ENCODE data around the gene CLECL1. TPM values are rescaled to one million over a fixed set of nuclear protein-coding genes. Genes with fewer than 3 reads are reported as not detected.

The CLECL1 gene
- total RNA-seq, 1 experiment from 2014 or later = not detected

DNA sequence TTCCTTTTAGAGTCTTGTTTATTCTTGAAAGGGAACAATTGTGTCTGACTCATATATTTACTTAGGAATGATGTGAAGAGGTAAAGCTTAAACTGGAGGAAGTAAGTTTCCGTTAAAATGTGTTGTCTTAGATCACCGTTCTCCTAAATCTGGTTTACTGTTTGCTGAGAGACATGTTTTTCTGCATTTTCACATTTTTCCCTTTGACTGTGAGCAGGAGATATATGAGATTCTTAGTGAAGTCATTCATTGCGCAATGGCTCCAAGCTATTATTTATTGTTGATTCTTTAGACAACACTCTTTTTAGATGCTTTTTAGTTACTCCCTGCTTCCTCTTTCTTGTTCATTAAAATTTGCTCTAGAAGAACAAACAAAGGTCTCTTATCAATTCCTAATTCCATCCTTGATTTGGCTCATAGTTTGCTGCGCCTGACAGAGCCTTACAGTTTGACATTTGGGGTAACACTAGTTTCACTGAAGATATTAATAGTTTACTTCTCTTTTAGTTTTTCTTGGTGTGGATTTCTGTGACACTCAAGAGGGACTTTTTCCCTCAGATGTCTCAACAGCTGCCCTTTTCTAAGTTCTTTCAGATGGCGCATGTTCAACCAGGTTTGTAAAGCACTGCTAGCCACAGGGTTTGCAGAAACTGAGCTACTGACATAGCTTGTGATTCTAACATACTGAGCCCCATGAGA lies 11.4 kb downstream of the CLECL1 start:
- Histone ChIP-seq H3K36me3 (ENCODE audit: control insufficient read depth in 1 of 2, insufficient read depth in 2 of 2, low read length in 2 of 2) (no peaks in the 10 kb centered on the region), H3K9ac (ENCODE audit: low read length) (no peak overlapping the region), H3K9me2 (ENCODE audit: insufficient read depth) (no peaks in the 10 kb centered on the region), H3K4me3 (replicated peaks in 1 of 2; ENCODE audit: low read depth in 1 of 2, low read length in 2 of 2) (no peak overlapping the region), H3K4me2 (ENCODE audit: low read length) (no peak overlapping the region), H3K4me1 (ENCODE audit: control insufficient read depth in 1 of 2, insufficient read depth in 2 of 2, low read length in 2 of 2) (no peaks in the 10 kb centered on the region), H3K27me3 (ENCODE audit: insufficient read depth, low read length) (peaks cover 50% of the 10 kb centered on the region), H4K20me1 (ENCODE audit: insufficient read depth) (no peaks in the 10 kb centered on the region), H3K9me3 (ENCODE audit: control insufficient read depth in 1 of 2, insufficient read depth in 1 of 2, low read depth in 1 of 2, low read length in 2 of 2) (no peaks in the 10 kb centered on the region), H3K27ac (ENCODE audit: low read depth, low read length) (no peak overlapping the region), H3K79me2 (ENCODE audit: insufficient read depth, low read length) (no peaks in the 10 kb centered on the region), H2AFZ (ENCODE audit: low read depth, low read length, poor library complexity, severe bottlenecking) (no peak overlapping the region)
- no TSS peak for BruUV-seq (replicated peaks)
- TF ChIP-seq EZH2 (IDR thresholded peaks at IDR 0.05) = no peak
- peak; percentile 48; the same call in 1 of the 2 replicates for TF ChIP-seq CEBPB (IDR thresholded peaks at IDR 0.05; ENCODE audit: low read depth)
- POLR2A ChIA-PET = no interaction called here
- intact Hi-C loops (cut with micrococcal nuclease) = no loop called here
- ATAC-seq (no peak), DNase-seq (ENCODE audit: low read depth, low spot score) (no peak)
- RAD21 ChIA-PET (ENCODE audit: low non-redundant PET in 1 of 2, low total read pairs in 2 of 2, uncharacterized antibody in 2 of 2, unreplicated experiment in 2 of 2) = no interaction called here
- CTCF ChIA-PET = interaction anchor here (0.8 to 2.2 kb wide), 2 partner anchors 14 to 21 kb away, joined by 3 to 8 read pairs; no protein-coding TSS in a partner anchor

DNA sequence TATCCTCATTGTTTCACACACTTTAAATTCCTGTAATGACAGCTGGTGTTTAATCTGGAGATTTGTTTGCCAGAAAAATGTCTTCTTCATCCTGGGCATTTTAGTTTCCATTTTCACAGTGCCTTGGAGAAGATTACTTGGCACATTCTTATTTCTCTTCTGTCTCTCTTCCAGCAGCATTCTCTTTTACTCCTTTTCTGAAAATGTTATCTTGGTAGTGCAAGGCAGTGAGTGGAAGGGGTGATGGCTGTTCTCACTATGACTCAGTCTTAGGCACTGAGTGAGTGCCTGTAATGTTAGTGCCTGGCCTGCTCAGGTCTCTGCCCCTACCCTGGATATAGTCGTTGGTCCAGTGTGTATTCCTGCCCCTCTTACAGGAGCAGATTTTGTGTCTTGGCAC lies 13.1 kb downstream of the CLECL1 start:
- intact Hi-C loops (cut with micrococcal nuclease) = no loop called here
- peaks cover 41% of the 10 kb centered on the region for H3K27me3 ChIP-seq (ENCODE audit: insufficient read depth, low read length)
- no peak overlapping the region for H3K27ac ChIP-seq (ENCODE audit: low read depth, low read length)
- no peaks in the 10 kb centered on the region for H3K9me2 ChIP-seq (ENCODE audit: insufficient read depth)
- no peaks in the 10 kb centered on the region for H3K4me1 ChIP-seq (ENCODE audit: control insufficient read depth in 1 of 2, insufficient read depth in 2 of 2, low read length in 2 of 2)
- TF ChIP-seq TCF7L2 (IDR thresholded peaks at IDR 0.05; ENCODE audit: borderline replicate concordance, extremely low read depth, insufficient read depth, insufficient read length) (no peak), SIN3A (IDR thresholded peaks at IDR 0.05; ENCODE audit: low read depth) (no peak), EGR1 (IDR thresholded peaks at IDR 0.05; ENCODE audit: low read depth) (no peak), JUND (IDR thresholded peaks at IDR 0.05) (no peak), EZH2phosphoT487 (IDR thresholded peaks at IDR 0.05; ENCODE audit: borderline replicate concordance) (no peak), EZH2 (IDR thresholded peaks at IDR 0.05) (no peak), RAD21 (IDR thresholded peaks at IDR 0.05; ENCODE audit: low read depth) (no peak), FOSL1 (IDR thresholded peaks at IDR 0.05; ENCODE audit: low read depth) (no peak), CEBPB (IDR thresholded peaks at IDR 0.05; ENCODE audit: low read depth) (no peak)
- TF ChIP-seq, protein P1, sequence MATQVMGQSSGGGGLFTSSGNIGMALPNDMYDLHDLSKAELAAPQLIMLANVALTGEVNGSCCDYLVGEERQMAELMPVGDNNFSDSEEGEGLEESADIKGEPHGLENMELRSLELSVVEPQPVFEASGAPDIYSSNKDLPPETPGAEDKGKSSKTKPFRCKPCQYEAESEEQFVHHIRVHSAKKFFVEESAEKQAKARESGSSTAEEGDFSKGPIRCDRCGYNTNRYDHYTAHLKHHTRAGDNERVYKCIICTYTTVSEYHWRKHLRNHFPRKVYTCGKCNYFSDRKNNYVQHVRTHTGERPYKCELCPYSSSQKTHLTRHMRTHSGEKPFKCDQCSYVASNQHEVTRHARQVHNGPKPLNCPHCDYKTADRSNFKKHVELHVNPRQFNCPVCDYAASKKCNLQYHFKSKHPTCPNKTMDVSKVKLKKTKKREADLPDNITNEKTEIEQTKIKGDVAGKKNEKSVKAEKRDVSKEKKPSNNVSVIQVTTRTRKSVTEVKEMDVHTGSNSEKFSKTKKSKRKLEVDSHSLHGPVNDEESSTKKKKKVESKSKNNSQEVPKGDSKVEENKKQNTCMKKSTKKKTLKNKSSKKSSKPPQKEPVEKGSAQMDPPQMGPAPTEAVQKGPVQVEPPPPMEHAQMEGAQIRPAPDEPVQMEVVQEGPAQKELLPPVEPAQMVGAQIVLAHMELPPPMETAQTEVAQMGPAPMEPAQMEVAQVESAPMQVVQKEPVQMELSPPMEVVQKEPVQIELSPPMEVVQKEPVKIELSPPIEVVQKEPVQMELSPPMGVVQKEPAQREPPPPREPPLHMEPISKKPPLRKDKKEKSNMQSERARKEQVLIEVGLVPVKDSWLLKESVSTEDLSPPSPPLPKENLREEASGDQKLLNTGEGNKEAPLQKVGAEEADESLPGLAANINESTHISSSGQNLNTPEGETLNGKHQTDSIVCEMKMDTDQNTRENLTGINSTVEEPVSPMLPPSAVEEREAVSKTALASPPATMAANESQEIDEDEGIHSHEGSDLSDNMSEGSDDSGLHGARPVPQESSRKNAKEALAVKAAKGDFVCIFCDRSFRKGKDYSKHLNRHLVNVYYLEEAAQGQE (IDR thresholded peaks at IDR 0.05; ENCODE audit: low read depth) = no peak
- TF ChIP-seq, protein P2, sequence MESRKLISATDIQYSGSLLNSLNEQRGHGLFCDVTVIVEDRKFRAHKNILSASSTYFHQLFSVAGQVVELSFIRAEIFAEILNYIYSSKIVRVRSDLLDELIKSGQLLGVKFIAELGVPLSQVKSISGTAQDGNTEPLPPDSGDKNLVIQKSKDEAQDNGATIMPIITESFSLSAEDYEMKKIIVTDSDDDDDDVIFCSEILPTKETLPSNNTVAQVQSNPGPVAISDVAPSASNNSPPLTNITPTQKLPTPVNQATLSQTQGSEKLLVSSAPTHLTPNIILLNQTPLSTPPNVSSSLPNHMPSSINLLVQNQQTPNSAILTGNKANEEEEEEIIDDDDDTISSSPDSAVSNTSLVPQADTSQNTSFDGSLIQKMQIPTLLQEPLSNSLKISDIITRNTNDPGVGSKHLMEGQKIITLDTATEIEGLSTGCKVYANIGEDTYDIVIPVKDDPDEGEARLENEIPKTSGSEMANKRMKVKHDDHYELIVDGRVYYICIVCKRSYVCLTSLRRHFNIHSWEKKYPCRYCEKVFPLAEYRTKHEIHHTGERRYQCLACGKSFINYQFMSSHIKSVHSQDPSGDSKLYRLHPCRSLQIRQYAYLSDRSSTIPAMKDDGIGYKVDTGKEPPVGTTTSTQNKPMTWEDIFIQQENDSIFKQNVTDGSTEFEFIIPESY (IDR thresholded peaks at IDR 0.05; ENCODE audit: extremely low read depth, insufficient replicate concordance, low read length) = no peak
- no peaks in the 10 kb centered on the region for H3K9me3 ChIP-seq (ENCODE audit: control insufficient read depth in 1 of 2, insufficient read depth in 1 of 2, low read depth in 1 of 2, low read length in 2 of 2)
- no peak overlapping the region for H2AFZ ChIP-seq (ENCODE audit: low read depth, low read length, poor library complexity, severe bottlenecking)
- H3K4me3 ChIP-seq (replicated peaks in 1 of 2; ENCODE audit: low read depth in 1 of 2, low read length in 2 of 2) = no peak overlapping the region
- H3K79me2 ChIP-seq (ENCODE audit: insufficient read depth, low read length) = no peaks in the 10 kb centered on the region
- no peak overlapping the region for H3K9ac ChIP-seq (ENCODE audit: low read length)
- H3K36me3 ChIP-seq (ENCODE audit: control insufficient read depth in 1 of 2, insufficient read depth in 2 of 2, low read length in 2 of 2) = no peaks in the 10 kb centered on the region
- DNase-seq (ENCODE audit: low read depth, low spot score) (no peak), ATAC-seq (no peak)
- H4K20me1 ChIP-seq (ENCODE audit: insufficient read depth) = no peaks in the 10 kb centered on the region
- no peak overlapping the region for H3K4me2 ChIP-seq (ENCODE audit: low read length)
- ChIA-PET POLR2A (no interaction called here), RAD21 (ENCODE audit: low non-redundant PET in 1 of 2, low total read pairs in 2 of 2, uncharacterized antibody in 2 of 2, unreplicated experiment in 2 of 2) (no interaction called here), CTCF (no interaction called here)
- no TSS peak for BruUV-seq (replicated peaks)

Data from HCT116 (cell line).